Measurements from ENCODE around the gene KCNK2. TPM values are rescaled to one million over a fixed set of nuclear protein-coding genes. Genes with fewer than 3 reads are reported as not detected.

The KCNK2 gene
- total RNA-seq, 1 experiment from 2014 or later: 5.7 TPM

DNA sequence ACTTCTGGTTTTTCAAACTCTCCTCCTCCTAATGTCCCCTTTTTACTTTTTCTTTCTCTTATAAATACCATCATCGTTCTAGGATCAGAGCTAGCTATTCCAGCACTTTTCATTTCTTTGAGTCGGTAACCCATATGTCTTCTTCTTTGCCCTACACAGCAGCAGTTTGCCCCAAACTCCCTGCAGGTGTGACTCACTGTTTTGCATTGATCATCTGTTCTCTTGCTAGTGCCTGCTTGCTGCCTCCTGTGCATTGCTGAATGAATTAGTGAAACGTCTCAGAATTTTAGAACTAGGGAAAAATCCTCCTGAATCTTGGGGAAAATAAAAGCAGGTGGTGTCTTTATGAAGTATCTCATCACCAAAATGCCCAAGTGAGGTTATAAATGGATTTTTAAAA is 21.7 kb downstream of the KCNK2 start:
- H3K4me3 Mint-ChIP-seq (ENCODE audit: unreplicated experiment): no peak overlapping the region
- peak; percentile 54 for DNase-seq (ENCODE audit: unreplicated experiment)

GRCh38 chr1:215106067-215106466 is 23.5 kb downstream of the KCNK2 start:
- H3K27ac Mint-ChIP-seq (ENCODE audit: low read depth, unreplicated experiment): no peak overlapping the region
- intact Hi-C loops (cut with micrococcal nuclease): no loop called here
- no TSS peak for BruUV-seq (replicated peaks)
- ChIA-PET CTCF (no interaction called here), POLR2A (no interaction called here)
- DNase-seq (ENCODE audit: unreplicated experiment): no peak
- no peak for TF ChIP-seq CTCF (IDR thresholded peaks at IDR 0.05; ENCODE audit: unreplicated experiment)
- no peak overlapping the region for H3K4me3 Mint-ChIP-seq (ENCODE audit: unreplicated experiment)
- no peaks in the 10 kb centered on the region for H3K9me3 Mint-ChIP-seq (ENCODE audit: unreplicated experiment)
- H3K4me1 Mint-ChIP-seq (ENCODE audit: insufficient read depth, unreplicated experiment): peaks cover 6% of the 10 kb centered on the region
- no peaks in the 10 kb centered on the region for H3K36me3 Mint-ChIP-seq (ENCODE audit: insufficient read depth, unreplicated experiment)
- no peaks in the 10 kb centered on the region for H3K27me3 Mint-ChIP-seq (ENCODE audit: insufficient read depth, unreplicated experiment)

More for the DNA sequence above, 21.7 kb downstream of the KCNK2 start:
- ChIA-PET CTCF (interaction anchor here (0.6 to 1.5 kb wide), 3 partner anchors 27 to 421 kb away, joined by 3 to 5 read pairs (median 4); no protein-coding TSS in a partner anchor), POLR2A (interaction anchor here (1.5 to 2.2 kb wide), 3 partner anchors 9 to 250 kb away, joined by 4 to 13 read pairs (median 5); no protein-coding TSS in a partner anchor)
- Mint-ChIP-seq H3K9me3 (ENCODE audit: unreplicated experiment) (no peaks in the 10 kb centered on the region), H3K27ac (ENCODE audit: low read depth, unreplicated experiment) (peak overlapping the region; percentile 34), H3K27me3 (ENCODE audit: insufficient read depth, unreplicated experiment) (no peaks in the 10 kb centered on the region), H3K36me3 (ENCODE audit: insufficient read depth, unreplicated experiment) (no peaks in the 10 kb centered on the region), H3K4me1 (ENCODE audit: insufficient read depth, unreplicated experiment) (peaks cover 6% of the 10 kb centered on the region)
- intact Hi-C loops (cut with micrococcal nuclease): no loop called here
- no TSS peak for BruUV-seq (replicated peaks)
- no peak for TF ChIP-seq CTCF (IDR thresholded peaks at IDR 0.05; ENCODE audit: unreplicated experiment)

DNA sequence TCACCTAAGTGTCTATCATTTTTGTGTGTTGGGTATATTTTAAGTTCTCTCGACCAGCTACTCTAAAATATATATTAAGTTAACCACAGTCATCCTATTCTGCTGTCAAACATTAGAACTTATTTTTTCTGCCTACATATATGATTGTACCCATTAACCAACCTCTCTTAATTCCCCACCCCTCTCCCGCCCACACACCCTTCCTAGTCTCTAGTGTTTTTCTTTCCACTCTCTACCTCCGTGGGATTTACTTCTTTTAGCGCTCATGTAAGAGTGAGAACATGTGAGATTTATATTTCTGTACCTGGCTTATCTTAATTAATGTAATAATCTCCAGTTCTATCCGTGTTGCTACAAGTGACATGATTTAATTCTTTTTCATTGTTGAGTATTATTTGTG is 26.6 kb downstream of the KCNK2 start:
- TF ChIP-seq CTCF (IDR thresholded peaks at IDR 0.05; ENCODE audit: unreplicated experiment): no peak
- Mint-ChIP-seq H3K9me3 (ENCODE audit: unreplicated experiment) (no peaks in the 10 kb centered on the region), H3K4me3 (ENCODE audit: unreplicated experiment) (no peak overlapping the region), H3K4me1 (ENCODE audit: insufficient read depth, unreplicated experiment) (peaks cover 19% of the 10 kb centered on the region), H3K36me3 (ENCODE audit: insufficient read depth, unreplicated experiment) (no peaks in the 10 kb centered on the region), H3K27ac (ENCODE audit: low read depth, unreplicated experiment) (no peak overlapping the region), H3K27me3 (ENCODE audit: insufficient read depth, unreplicated experiment) (no peaks in the 10 kb centered on the region)
- POLR2A ChIA-PET: interaction anchor here (0.7 kb wide), 1 partner anchor 24 kb away, joined by 3 read pairs; no protein-coding TSS in a partner anchor
- no peak for DNase-seq (ENCODE audit: unreplicated experiment)
- CTCF ChIA-PET: interaction anchor here (0.6 to 1.3 kb wide), 3 partner anchors 38 to 114 kb away, joined by 3 to 5 read pairs (median 5); no protein-coding TSS in a partner anchor
- intact Hi-C loops (cut with micrococcal nuclease): no loop called here
- no TSS peak for BruUV-seq (replicated peaks)

GRCh38 chr1:215111916-215112315 is 29.4 kb downstream of the KCNK2 start:
- no peaks in the 10 kb centered on the region for H3K27me3 Mint-ChIP-seq (ENCODE audit: insufficient read depth, unreplicated experiment)
- CTCF ChIA-PET: interaction anchor here (0.6 to 2.5 kb wide), 7 partner anchors 14 to 348 kb away, joined by 3 to 7 read pairs (median 4); no protein-coding TSS in a partner anchor
- no peak for DNase-seq (ENCODE audit: unreplicated experiment)
- H3K27ac Mint-ChIP-seq (ENCODE audit: low read depth, unreplicated experiment): peak overlapping the region; percentile 14
- no peaks in the 10 kb centered on the region for H3K36me3 Mint-ChIP-seq (ENCODE audit: insufficient read depth, unreplicated experiment)
- H3K9me3 Mint-ChIP-seq (ENCODE audit: unreplicated experiment): no peaks in the 10 kb centered on the region
- no peak overlapping the region for H3K4me3 Mint-ChIP-seq (ENCODE audit: unreplicated experiment)
- POLR2A ChIA-PET: interaction anchor here (0.6 to 4.9 kb wide), 11 partner anchors 8 to 226 kb away, joined by 3 to 49 read pairs (median 4); no protein-coding TSS in a partner anchor
- no TSS peak for BruUV-seq (replicated peaks)
- peaks cover 40% of the 10 kb centered on the region for H3K4me1 Mint-ChIP-seq (ENCODE audit: insufficient read depth, unreplicated experiment)
- intact Hi-C loops (cut with micrococcal nuclease): loop anchor here (5.0 kb wide), 1 partner anchor 210 kb away; no protein-coding TSS in a partner anchor
- TF ChIP-seq CTCF (IDR thresholded peaks at IDR 0.05; ENCODE audit: unreplicated experiment): no peak
